Hematopoietic multipotent progenitor cell treated with erythropoietin and hydrocortisone succinate and interleukin-3 and kit ligand, for 8 days (in vitro differentiated cells): ENCODE measurements around the gene BANF2.
A peak's percentile ranks its signal among the peaks of the same experiment; 100 is the strongest.

Source experiments
- DNase-seq: peaks from one replicate; pipeline ENCODE4 v3.0.0-alpha.2; 2015

BANF2 gene

DNA sequence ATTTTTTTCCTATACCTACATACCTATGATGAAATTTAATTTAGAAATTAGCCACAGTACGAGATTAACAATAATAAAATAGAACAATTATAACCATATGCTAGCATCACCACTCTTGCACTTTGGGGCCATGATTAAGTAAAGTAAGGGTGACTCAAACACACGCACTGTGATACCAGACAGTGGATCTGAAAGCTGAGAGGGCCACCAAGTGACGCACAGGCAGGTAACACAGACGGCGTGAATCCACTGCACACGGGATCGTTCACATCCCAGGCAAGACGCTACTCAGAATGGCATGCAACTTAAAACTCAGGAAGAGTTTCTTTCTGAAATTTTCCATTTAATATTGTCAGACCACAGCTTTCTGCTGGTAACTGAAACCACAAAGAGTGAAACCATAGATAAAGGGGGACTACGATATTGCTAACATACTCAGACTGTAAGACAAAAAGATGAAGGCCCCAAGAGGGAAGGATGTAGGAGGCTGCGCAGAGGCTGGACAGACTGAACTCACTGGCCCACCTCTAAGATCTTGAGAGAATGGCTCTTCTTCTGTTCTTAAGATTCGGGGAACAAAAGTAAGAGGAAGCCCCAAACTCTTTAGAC is 35.6 kb upstream of the BANF2 start:
- DNase-seq = peak; percentile 60

DNA sequence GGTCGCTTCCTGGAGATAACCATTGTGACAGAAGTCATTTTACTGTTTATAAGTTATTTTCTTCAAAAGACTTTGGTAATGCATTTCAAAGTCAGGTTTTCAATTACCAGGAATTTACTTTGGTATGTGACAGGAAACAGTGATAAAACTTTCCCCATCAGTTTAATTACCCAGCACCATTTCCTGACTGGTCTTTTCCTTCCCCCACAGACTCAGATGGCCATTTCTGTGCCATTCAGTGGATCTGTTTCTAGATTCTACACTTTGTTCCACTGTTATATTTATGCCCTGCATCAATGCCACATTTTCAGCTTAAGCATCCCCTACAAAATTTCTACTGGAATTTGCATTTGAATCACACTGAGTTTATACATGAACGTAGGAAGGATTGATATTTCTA is 34.0 kb upstream of the BANF2 start:
- DNase-seq = no peak

GRCh38 chr20:17666481-17666880 is 33.3 kb upstream of the BANF2 start:
- no peak for DNase-seq

DNA sequence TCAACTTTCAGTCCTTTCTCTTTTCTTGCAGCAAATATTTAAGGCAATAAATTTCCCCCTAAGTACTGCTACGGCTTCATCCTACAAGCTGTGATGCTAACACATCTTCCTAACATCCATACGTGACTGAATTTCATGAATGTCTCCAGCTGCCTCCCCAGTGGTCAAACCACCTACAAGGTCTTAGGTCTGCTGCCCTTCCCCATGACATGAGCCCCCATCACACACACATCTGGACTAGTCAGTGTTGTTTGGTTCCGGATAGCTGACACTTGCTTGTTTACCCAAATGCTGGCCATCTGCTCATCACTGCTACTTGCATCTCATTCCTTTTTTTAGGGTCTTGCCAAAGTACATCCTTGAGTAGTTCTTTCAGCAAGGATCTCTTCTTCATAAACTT is 32.3 kb upstream of the BANF2 start:
- no peak for DNase-seq

DNA sequence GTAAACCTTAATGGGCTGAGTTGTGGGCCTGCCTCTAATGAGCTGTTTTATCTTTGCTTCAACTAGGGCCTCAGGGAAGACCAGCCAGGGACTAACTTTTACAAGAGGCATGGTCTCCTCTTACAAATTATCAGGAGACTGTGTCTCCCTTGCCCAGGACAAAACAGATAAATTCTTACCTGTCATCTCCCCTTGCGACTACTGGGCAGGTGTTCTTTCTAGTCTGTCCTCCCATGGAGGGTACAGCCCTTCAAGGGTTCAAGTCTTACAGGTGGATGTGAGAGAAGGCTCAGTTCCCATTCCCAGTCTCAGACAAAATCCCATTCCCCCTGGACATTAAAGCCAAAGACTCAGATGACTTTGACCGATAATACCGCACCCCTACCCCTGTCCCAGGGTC is 31.3 kb upstream of the BANF2 start:
- DNase-seq = no peak

GRCh38 chr20:17669306-17669931 is 30.3 kb upstream of the BANF2 start:
- no peak for DNase-seq

- no peak for DNase-seq
These were observed 28.8 kb upstream of the BANF2 start for GRCh38 chr20:17671011-17671410.

GRCh38 chr20:17671565-17671964 is 28.2 kb upstream of the BANF2 start:
- no peak for DNase-seq

DNA sequence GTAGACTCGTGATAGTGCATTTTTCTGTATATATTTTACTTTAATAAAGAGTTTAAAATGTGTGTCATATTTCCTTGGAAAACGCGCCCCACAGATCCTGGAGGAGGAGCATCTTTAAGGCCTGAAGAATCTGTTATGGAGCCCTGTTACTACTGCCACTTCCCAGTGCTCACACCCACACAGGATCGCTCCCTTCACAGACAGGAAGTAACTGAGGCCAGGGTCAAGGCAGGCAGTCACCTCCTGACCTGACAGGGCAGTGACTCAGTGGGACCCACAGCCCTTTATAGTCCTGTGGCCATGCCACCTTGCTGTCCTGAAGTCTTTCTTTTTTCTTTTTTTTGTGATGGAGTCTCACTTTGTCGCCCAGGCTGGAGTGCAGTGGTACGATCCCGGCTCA is 26.7 kb upstream of the BANF2 start:
- DNase-seq = no peak

DNA sequence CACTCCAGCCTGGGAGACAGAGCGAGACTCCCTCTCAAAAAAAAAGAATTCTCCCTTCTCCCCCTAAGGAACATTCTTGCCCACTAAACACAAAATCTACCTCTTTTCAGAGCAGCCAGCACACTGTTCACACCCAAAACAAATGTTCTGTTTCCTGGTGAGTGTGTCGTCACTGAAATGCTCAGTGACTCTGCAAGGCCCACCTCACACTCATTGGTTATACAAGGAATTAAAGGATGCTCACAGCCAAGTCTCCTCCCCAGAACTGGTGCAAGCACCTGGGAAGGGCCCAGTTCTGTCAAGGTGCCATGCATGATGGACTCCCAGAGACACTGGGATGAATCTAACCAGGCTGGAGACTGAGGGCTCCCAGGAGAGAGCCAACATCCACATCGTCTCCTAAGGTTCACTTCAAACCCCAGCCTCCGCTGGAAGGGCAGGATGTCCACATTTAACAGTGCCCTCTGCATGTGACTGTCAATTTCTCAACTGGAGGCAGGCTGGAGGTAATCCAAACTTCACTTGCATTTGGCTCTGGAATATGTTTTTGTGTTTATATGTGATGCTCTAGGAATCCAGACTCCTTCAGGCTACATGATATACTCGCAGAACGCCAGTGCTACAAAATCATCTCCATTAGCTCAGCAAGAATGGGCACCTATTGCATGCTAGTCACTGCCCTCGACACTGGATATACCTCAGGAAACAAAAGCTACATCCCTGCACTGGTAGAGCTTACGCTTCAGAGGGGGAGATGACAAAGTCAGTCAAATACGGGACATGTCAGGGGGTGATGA is 24.8 kb upstream of the BANF2 start:
- DNase-seq = no peak

DNA sequence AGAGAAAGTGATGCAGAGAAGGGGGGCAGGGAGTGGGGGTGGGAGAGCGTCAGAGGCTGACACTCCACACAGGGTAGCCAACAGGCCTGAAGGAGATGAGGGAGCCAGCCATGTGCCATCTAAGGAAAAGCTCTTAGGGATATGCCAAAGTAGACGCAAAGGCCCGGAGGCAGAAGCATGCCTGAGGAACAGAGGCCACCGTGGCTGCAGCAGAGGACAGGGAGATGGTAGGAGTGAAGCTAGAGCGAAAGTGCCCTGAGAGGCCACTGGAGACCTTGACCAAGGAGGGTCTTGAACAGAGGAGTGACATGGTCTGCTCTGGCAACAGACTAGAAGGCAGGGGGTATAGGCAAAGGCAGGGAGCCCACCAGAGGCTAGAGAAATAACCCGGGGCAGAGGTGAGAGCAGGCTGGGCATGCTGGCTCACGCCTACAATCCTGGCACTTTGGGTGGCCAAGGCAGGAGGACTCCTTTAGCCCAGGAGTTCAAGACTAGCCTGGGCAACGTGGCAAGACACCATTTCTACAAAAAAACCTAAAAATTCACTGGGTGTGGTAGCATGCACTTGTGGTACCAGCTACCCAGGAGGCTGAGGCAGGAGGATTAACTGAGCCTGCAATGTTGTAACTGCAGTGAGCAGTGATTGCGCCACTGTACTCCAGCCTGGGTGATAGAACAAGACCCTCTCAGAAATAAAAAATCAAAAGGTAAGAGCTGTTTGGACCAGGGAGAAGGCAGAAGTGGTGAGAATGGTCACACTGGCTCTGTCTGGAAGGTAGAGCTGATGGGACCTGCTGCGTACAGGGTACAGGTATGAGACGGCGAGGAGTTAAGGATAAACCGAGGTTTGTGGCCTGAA is 24.0 kb upstream of the BANF2 start:
- DNase-seq = no peak

GRCh38 chr20:17676378-17676759 is 23.4 kb upstream of the BANF2 start:
- no peak for DNase-seq

DNA sequence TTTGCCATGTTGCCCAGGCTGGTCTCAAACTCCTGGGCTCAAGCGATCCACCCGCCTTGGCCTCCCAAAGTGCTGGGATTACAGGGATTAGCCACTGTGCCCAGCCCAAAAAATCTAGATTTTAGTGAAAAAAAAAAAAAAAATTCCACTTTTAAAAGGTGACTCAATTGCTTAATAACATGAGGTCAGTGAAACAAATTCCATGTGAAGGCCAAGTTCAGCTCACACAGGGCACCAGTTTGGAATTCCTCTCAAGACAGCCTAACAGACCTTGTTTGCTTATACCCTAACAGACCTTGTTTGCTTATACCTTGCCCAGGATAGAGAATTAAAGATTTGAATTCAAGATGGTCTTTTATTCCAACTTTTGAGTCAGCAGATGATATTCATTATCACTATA is 22.8 kb upstream of the BANF2 start:
- no peak for DNase-seq

GRCh38 chr20:17678295-17678694 is 21.5 kb upstream of the BANF2 start:
- DNase-seq = peak; percentile 84

DNA sequence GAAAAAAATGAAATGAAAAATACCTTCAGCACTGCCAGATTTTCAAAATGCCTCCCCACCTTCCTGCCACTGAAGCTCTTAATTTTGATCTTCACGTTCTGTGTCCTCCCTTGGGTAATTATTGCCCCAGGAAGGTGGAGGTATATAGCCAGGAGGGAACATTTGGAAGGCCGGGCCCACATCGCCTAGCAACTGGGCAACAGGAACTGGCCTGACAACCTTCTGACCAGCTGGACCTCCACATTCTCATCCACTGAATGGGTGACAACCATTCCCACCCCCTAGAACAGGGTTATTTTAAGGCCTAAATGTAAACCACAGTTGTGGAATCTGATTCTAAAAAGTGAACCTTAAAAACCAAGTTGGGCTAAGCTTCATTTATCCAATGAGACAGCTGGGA is 20.9 kb upstream of the BANF2 start:
- DNase-seq = no peak

DNA sequence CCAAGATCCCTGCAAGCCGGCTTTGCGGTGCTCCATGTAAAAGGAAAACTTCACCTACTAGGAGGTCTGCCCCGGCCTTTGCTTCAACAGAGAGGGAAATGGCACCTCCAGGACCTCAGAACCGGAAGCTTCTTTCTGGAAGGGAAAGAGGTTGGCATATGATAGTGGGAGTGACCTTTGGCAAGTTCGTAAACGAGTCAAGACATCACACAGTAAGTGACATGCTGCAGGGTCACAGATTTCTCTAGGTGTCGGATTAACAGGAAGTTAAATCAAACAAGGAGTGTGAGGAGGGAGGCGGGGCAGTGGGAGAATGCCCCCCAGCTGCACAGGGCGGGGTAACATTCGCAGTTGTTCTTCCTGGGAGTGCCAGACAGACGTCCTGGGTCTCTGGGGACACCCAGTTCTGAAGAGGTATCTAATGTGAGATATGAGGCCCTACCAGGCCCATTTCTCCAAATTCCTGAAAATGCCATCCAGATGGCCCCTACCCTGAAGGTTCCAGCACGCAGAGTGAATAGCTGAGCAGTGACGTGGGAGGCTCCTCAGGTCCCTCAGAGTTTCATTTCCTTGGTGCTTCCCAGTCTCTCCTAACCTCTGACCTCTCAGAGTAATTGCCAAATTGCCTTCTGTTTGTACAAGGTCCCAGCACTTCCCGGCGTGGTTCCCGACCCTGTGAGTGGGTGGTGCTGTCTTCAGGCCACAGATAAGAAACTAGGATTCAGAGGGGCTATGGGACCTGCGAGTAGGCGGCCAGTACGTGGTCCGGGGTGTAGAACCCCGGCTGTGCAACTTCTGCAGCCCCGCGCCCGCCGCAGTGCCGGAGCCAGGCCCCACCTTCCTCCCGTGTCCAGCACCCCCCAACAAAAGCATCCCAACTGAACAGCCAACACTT is 19.6 kb upstream of the BANF2 start:
- DNase-seq = peak; percentile 41

DNA sequence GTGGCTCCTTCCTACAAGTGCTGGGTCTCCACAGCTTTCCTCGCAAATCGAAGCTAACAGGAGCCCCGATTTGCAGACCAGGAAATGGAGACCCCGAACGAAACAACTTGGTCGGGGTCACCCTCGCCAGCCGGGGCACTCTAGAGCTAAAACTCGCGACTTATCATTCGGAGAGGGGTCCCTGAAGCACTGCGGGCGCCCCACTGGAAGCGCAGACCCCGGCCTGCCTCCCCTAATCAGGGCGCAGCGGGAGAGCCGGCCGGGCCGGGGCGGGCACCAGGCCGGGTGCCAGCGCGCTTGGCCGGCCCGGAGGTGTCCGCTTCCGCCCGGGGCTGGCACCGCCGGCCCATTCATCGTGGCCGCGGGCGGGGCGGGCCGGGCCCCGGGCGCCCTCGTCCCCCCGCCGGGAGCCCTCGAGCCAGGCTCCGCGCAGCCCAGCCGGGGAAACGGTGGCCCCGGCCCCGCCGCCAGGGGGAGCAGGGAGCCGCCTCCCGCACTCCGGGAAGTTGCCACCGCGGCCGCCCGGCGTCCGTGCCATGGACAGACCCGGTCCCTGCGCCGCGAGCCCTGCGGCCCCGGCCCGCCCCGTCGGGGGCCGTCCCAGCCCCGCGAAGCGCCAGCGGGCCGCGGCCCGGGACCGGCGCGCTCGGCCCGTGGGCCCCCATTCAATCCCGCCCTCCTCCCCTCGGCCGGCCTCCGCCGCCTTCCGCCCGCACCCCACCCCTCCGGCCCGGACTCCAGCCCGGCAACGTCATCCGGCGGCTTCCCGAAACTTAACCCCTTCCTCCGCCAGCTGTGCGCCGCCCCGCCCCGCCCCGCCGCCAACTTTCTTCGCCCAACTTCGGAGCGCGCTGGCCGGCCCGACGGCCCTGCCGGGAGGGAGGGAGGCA is 18.7 kb upstream of the BANF2 start:
- peak; percentile 64 for DNase-seq

DNA sequence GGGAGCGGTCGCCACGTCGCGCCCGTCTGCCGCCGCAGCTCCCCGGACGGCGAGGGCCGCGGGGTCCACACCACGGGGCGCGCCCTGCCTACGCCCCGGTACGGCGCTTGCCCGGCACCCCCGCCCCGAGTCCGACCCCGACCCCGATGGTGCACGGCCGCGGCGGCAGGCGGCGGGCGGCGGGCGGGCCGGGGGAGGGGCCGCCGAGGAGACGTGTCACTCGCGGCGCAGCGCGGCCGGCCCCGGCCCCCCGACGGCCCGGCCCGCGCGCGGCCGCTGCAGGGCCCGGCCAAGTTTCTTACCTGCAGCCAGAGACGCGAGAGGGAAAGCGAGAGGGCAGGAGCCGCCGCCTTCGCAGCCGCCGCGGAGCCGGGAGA is 18.1 kb upstream of the BANF2 start:
- no peak for DNase-seq

DNA sequence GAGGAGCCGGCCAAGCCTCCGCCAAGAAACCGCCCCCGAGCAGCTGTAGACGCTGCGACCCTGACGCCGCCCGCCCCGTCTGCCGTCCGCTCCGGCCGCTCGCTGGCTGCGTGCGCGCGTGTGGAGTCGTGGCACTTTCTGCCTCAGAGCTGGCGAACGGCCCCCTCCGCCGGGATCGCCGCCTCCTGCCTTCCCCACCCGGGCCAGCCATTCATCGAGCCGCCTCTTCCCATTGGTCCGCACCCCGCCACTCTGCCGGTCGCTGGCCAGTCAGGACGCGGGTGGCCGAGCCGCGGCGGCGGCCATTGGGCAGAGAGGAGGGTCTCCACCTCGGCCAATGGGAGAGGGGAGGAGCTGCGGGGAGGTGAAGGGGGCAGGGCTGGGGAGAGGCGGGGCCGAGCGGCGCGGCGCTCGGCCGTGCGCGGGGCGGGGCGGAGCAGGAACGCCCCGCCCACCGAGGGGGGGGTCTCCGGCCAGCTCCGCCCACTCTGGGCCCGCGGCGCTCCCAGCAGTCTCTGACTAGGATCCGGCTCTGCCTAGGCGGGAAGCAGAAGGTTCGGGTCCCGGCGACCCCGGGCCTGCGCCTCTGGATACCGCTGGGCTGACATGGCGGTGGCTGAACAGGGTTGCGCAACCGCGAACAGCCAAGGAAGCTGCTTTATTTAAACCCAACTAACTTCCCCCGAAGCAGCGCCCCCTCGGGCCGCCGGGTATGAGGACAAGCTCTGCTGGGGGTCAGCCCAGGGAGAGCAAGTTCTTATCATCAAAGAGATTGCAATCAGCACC is 17.5 kb upstream of the BANF2 start, which contains the start of gene RRBP1:
Gene RRBP1 (minus strand): TSS at position 140 of the 786 bp plus-strand sequence. CDS start 21,735 bp downstream, outside the sequence.
- DNase-seq = peak; percentile 96

- no peak for DNase-seq
These were observed 16.9 kb upstream of the BANF2 start for GRCh38 chr20:17682889-17683198.
